Measurements from ENCODE around the gene MYO9A.

Gene MYO9A, protein sequence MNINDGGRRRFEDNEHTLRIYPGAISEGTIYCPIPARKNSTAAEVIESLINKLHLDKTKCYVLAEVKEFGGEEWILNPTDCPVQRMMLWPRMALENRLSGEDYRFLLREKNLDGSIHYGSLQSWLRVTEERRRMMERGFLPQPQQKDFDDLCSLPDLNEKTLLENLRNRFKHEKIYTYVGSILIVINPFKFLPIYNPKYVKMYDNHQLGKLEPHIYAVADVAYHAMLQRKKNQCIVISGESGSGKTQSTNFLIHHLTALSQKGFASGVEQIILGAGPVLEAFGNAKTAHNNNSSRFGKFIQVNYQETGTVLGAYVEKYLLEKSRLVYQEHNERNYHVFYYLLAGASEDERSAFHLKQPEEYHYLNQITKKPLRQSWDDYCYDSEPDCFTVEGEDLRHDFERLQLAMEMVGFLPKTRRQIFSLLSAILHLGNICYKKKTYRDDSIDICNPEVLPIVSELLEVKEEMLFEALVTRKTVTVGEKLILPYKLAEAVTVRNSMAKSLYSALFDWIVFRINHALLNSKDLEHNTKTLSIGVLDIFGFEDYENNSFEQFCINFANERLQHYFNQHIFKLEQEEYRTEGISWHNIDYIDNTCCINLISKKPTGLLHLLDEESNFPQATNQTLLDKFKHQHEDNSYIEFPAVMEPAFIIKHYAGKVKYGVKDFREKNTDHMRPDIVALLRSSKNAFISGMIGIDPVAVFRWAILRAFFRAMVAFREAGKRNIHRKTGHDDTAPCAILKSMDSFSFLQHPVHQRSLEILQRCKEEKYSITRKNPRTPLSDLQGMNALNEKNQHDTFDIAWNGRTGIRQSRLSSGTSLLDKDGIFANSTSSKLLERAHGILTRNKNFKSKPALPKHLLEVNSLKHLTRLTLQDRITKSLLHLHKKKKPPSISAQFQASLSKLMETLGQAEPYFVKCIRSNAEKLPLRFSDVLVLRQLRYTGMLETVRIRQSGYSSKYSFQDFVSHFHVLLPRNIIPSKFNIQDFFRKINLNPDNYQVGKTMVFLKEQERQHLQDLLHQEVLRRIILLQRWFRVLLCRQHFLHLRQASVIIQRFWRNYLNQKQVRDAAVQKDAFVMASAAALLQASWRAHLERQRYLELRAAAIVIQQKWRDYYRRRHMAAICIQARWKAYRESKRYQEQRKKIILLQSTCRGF (N-terminal part only)

DNA sequence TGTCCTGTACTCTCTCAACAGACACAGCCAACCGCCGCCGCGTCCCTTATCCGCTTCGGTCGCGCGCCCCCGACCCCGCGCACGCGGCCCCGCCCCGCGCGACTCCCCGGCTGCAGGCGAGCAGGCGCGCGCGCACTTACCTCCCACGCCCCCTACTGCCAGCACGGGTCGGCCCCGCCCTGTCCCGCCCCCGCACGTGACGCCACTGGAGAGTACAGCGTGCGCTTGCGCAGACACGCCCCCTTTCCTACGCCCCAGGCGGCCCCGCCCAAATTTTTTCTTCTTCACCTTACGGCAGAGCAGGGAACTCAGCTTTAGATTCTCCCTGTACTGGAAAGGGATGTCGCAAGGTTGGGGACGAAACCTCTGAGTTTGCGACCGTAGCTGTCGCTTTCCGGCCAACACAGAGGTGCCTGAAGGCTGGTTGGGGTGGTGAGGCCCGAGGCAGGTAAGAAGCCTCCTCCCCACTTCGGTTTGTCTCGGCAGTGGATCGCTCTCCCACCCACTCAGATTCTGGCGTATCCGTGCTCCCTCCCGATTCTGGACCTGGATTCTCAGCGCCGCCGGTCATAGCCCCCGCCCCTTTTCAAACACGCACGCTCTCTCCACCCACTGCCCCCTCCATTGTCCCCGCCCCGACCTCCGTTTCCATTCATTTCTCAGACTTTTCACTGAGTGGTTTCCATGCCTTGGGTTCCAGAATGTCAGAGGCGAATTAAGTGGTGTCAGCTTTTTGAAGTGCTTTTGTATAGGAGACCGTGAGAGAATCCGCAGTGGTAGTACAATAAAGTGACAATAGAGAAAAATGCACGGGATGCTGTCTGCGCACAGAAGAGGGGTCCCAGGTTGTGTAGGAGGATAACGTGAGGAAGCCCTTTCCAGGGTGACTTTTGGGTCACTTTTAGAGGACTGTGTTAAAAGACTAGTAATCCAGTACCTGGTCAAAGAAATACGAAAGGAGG lies at the start of gene MYO9A, which contains the start of gene SENP8:
TSS of gene MYO9A (minus strand) at position 134 of the 962 bp plus-strand sequence. CDS start 71,587 bp downstream, outside the sequence.
TSS of gene SENP8 (plus strand) at position 387 of the 962 bp plus-strand sequence. CDS start 21,221 bp downstream, outside the sequence.
- TF ChIP-seq CTCF (conservative IDR thresholded peaks at IDR 0.05) (peak; percentile 14), ZFX (IDR thresholded peaks at IDR 0.05) (no peak)
- peak within 1 kb of the TSS; percentile 85 for H3K27ac ChIP-seq

GRCh38 chr15:72167445-72167844 lies 49.5 kb upstream of the MYO9A start:
- TF ChIP-seq ZFX (IDR thresholded peaks at IDR 0.05) (no peak), CTCF (conservative IDR thresholded peaks at IDR 0.05) (no peak)
- H3K27ac ChIP-seq: peak overlapping the region; percentile 50

- H3K27ac ChIP-seq: no peak overlapping the region
- TF ChIP-seq CTCF (conservative IDR thresholded peaks at IDR 0.05): no peak
- TF ChIP-seq ZFX (IDR thresholded peaks at IDR 0.05): no peak
Observed at GRCh38 chr15:72166716-72167417, 48.9 kb upstream of the MYO9A start.

- TF ChIP-seq ZFX (IDR thresholded peaks at IDR 0.05) (no peak), CTCF (conservative IDR thresholded peaks at IDR 0.05) (no peak)
Observed at GRCh38 chr15:72163719-72164118, 45.8 kb upstream of the MYO9A start.

DNA sequence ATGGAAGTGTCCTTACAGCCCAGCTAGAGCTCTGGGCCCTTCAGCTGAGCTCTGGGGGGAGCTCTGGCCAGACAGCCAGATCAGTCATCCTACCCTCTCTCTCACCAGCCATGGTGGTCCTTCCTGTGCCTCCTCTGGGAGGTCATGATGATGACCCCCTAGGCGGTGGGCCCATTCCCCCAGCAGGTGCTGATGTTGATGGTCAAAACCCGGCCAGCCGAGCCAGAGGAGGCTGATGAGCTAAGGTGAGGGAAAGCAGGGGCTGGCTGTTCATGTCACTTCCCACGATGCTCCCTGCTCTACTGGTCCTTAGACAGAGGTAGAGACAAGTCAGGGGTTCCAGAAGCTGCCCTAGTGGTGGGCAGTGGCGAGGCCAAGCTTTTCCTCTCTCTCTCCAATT lies 44.6 kb upstream of the MYO9A start:
- no peak overlapping the region for H3K27ac ChIP-seq
- TF ChIP-seq CTCF (conservative IDR thresholded peaks at IDR 0.05) (no peak), ZFX (IDR thresholded peaks at IDR 0.05) (no peak)

More at GRCh38 chr15:72163719-72164118, 45.8 kb upstream of the MYO9A start:
- no peak overlapping the region for H3K27ac ChIP-seq
